GM23338 (cell line): Measurements from ENCODE around the gene JAM3. TPM values are rescaled to one million over a fixed set of nuclear protein-coding genes. Genes with fewer than 3 reads are reported as not detected.

Source experiments
- ATAC-seq: fragments of 200-7000 bp; cut with Tn5 transposase; 3 replicates; pipeline ENCODE4 v1.9.1; 2020
- DNase-seq: peaks from one replicate; pipeline ENCODE4 v3.0.0-alpha.2; 2015; ENCODE audit warnings: low spot score
- H2AFZ ChIP-seq: fragments of 200-600 bp; sonication (generic); 2 replicates; pipeline ENCODE4 v1.8.0; 2016; ENCODE audit warnings: antibody characterized with exemption, mild to moderate bottlenecking, moderate library complexity
- H3F3A ChIP-seq: fragments of 200-600 bp; sonication (generic); replicated peaks from 2 replicates; pipeline ENCODE4 v1.8.0; 2017; ENCODE audit warnings: antibody characterized with exemption, mixed run types, low read depth
- H3K27ac ChIP-seq: fragments of 200-600 bp; sonication (generic); 2 replicates; pipeline ENCODE4 v1.6.1; 2016; ENCODE audit warnings: low read depth
- H3K27me3 ChIP-seq: fragments of 200-600 bp; sonication (generic); 2 replicates; pipeline ENCODE4 v1.8.0; 2016; ENCODE audit warnings: mild to moderate bottlenecking, mixed run types, moderate library complexity; ENCODE audit not compliant: insufficient read depth
- H3K36me3 ChIP-seq: fragments of 200-600 bp; sonication (generic); 2 replicates; pipeline ENCODE4 v1.8.0; 2016; ENCODE audit warnings: mild to moderate bottlenecking; ENCODE audit not compliant: insufficient read depth
- H3K4me1 ChIP-seq: fragments of 200-600 bp; sonication (generic); 2 replicates; pipeline ENCODE4 v1.8.0; 2016; ENCODE audit warnings: mild to moderate bottlenecking, moderate library complexity; ENCODE audit not compliant: insufficient read depth
- H3K4me2 ChIP-seq: fragments of 200-600 bp; sonication (generic); 2 replicates; pipeline ENCODE4 v1.7.1; 2017; ENCODE audit warnings: mixed run types
- H3K4me3 ChIP-seq: fragments of 200-600 bp; sonication (generic); 2 replicates; pipeline ENCODE4 v1.6.1; 2016; ENCODE audit warnings: mixed run types
- H3K79me2 ChIP-seq: fragments of 200-600 bp; sonication (generic); replicated peaks from 2 replicates; pipeline ENCODE4 v1.8.0; 2017; ENCODE audit warnings: mild to moderate bottlenecking; ENCODE audit not compliant: insufficient read depth
- H3K9me2 ChIP-seq: fragments of 200-600 bp; sonication (generic); 2 replicates; pipeline ENCODE4 v1.8.0; 2017; ENCODE audit not compliant: insufficient read depth
- H4K20me1 ChIP-seq: fragments of 200-600 bp; sonication (generic); replicated peaks from 2 replicates; pipeline ENCODE4 v1.8.0; 2017; ENCODE audit warnings: mild to moderate bottlenecking; ENCODE audit not compliant: insufficient read depth
- H3K27ac Mint-ChIP-seq: 2 replicates; pipeline ENCODE4 v1.8.0; 2020; ENCODE audit warnings: inconsistent platforms, mild to moderate bottlenecking, moderate library complexity, mixed read lengths
- H3K27me3 Mint-ChIP-seq: 3 replicates; pipeline ENCODE4 v1.8.0; 2022; ENCODE audit warnings: low read depth, mild to moderate bottlenecking, moderate library complexity, mixed read lengths, inconsistent platforms; ENCODE audit not compliant: insufficient read depth, poor library complexity
- H3K36me3 Mint-ChIP-seq: 3 replicates; pipeline ENCODE4 v1.8.0; 2021; ENCODE audit warnings: low read depth, mild to moderate bottlenecking, inconsistent platforms, moderate library complexity, mixed read lengths
- H3K4me1 Mint-ChIP-seq: 3 replicates; pipeline ENCODE4 v1.8.0; 2020; ENCODE audit warnings: mild to moderate bottlenecking, inconsistent platforms, mixed read lengths
- H3K4me3 Mint-ChIP-seq: 3 replicates; pipeline ENCODE4 v1.8.0; 2021; ENCODE audit warnings: moderate library complexity, mild to moderate bottlenecking, inconsistent platforms, mixed read lengths
- H3K9me3 Mint-ChIP-seq: 3 replicates; pipeline ENCODE4 v1.8.0; 2020; ENCODE audit warnings: moderate library complexity, mild to moderate bottlenecking, inconsistent platforms, mixed read lengths
- CTCF ChIP-seq, 2 experiments: fragments of 200-600 bp in 1 of 2; sonication (generic) in 1 of 2; conservative IDR thresholded peaks; 2 replicates each; pipeline versions ENCODE4 v1.5.1 to v1.6.1; 2016 to 2017; ENCODE audit warnings: antibody characterized with exemption in 2 of 2, low read depth in 2 of 2, mild to moderate bottlenecking in 2 of 2, moderate library complexity in 1 of 2
- ETS1 ChIP-seq: IDR thresholded peaks from 2 replicates; pipeline ENCODE4 v1.6.1; 2016; ENCODE audit warnings: antibody characterized with exemption
- JUNB ChIP-seq: IDR thresholded peaks from one replicate; pipeline ENCODE4 v1.6.1; 2016; ENCODE audit warnings: antibody characterized with exemption; ENCODE audit not compliant: unreplicated experiment
- ZNF114 ChIP-seq: fragments of 250-450 bp; sonication (Bioruptor Pico); IDR thresholded peaks from 2 replicates; pipeline ENCODE4 v1.5.0; 2020; ENCODE audit warnings: mild to moderate bottlenecking, moderate library complexity
- ZNF462 ChIP-seq: fragments of 250-450 bp; sonication (Bioruptor Pico); IDR thresholded peaks from 2 replicates; pipeline ENCODE4 v1.5.0; 2020; ENCODE audit warnings: mild to moderate bottlenecking, moderate library complexity
- polyA plus RNA-seq: library from polyadenylated mRNA; unstranded; fragments of >200 nt; fragmentation: Nextera tagmentation; extraction: Ambion mirVana; gene quantifications from 2 replicates; pipeline ENCODE4 v1.2.1, GENCODE V29; 2016
- total RNA-seq: library from RNA; depleted of rRNA; stranded (reverse); fragments of >200 nt; shearing (Covaris generic); gene quantifications from 2 replicates; pipeline ENCODE4 v1.2.3, GENCODE V29; 2014

The JAM3 gene
- total and polyA plus RNA-seq, 2 experiments from 2014 or later: 14.1 to 41.5 TPM

- no peak overlapping the region for H3K4me3 ChIP-seq
- no peaks in the 10 kb centered on the region for H3F3A ChIP-seq
- no peaks in the 10 kb centered on the region for H3K4me1 ChIP-seq
- peaks cover 92% of the 10 kb centered on the region for H3K36me3 Mint-ChIP-seq
- no peak overlapping the region for H3K27ac Mint-ChIP-seq
- TF ChIP-seq ETS1 (no peak), ZNF462 (CRISPR knock-in tag) (no peak), ZNF114 (CRISPR knock-in tag) (no peak), JUNB (no peak), CTCF (conservative IDR thresholded peaks at IDR 0.05; ENCODE audit: low read depth in 2 of 2) (no peak)
- ATAC-seq: no peak
- peaks cover 33% of the 10 kb centered on the region for H3K27me3 Mint-ChIP-seq
- H3K4me3 Mint-ChIP-seq: no peak overlapping the region
- no peaks in the 10 kb centered on the region for H3K9me2 ChIP-seq
- no peaks in the 10 kb centered on the region for H3K27me3 ChIP-seq
- H3K9me3 Mint-ChIP-seq: peaks cover 31% of the 10 kb centered on the region
- H3K27ac ChIP-seq: no peak overlapping the region
- peaks cover 3% of the 10 kb centered on the region; the same call in 1 of the 2 replicates for H4K20me1 ChIP-seq
- peaks cover 4% of the 10 kb centered on the region; the same call in 1 of the 2 replicates for H3K79me2 ChIP-seq
- no peak for DNase-seq
- no peak overlapping the region for H2AFZ ChIP-seq
- no peaks in the 10 kb centered on the region for H3K4me1 Mint-ChIP-seq
- peaks cover 54% of the 10 kb centered on the region for H3K36me3 ChIP-seq
- no peak overlapping the region for H3K4me2 ChIP-seq
Measured at GRCh38 chr11:134158023-134158422, 89.2 kb downstream of the JAM3 start.
